Epithelial cell of esophagus (primary cell): ENCODE measurements around the gene PPP1R15B.
"Not testable (repeated sequence)": the region's sequence is repeated elsewhere in the genome, so short reads cannot be mapped to it uniquely, and the experiment has no call there.

Experiments used
- DNase-seq: peaks from one replicate; pipeline ENCODE4 v3.0.0; 2010; ENCODE audit warnings: low read depth
- H3K4me3 ChIP-seq: 2 replicates; pipeline ENCODE4 v1.5.1; 2011; ENCODE audit warnings: mild to moderate bottlenecking, low read length, control low read depth
- CTCF ChIP-seq: IDR thresholded peaks from 2 replicates; pipeline ENCODE4 v1.5.1; 2011; ENCODE audit warnings: low read depth, mild to moderate bottlenecking, low read length, control low read depth, inconsistent platforms; ENCODE audit not compliant: insufficient read depth; ENCODE audit errors: missing control alignments

PPP1R15B gene

GRCh38 chr1:204429746-204430145, 18.1 kb upstream of the PPP1R15B start:
- no peak overlapping the region for H3K4me3 ChIP-seq

GRCh38 chr1:204426971-204427701, 15.5 kb upstream of the PPP1R15B start:
- H3K4me3 ChIP-seq, result no peak overlapping the region
- no peak for DNase-seq
- no peak for TF ChIP-seq CTCF

More at GRCh38 chr1:204429746-204430145, 18.1 kb upstream of the PPP1R15B start:
- no peak for TF ChIP-seq CTCF
- no peak for DNase-seq

GRCh38 chr1:204426474-204426873, 14.9 kb upstream of the PPP1R15B start:
- no peak for TF ChIP-seq CTCF
- DNase-seq, result no peak
- H3K4me3 ChIP-seq, result no peak overlapping the region

GRCh38 chr1:204426035-204426436, 14.4 kb upstream of the PPP1R15B start:
- H3K4me3 ChIP-seq, result no peak overlapping the region
- TF ChIP-seq CTCF, result no peak
- peak; percentile 88 for DNase-seq

GRCh38 chr1:204424621-204425020, 13.0 kb upstream of the PPP1R15B start:
- no peak for DNase-seq
- no peak for TF ChIP-seq CTCF
- no peak overlapping the region for H3K4me3 ChIP-seq

GRCh38 chr1:204422061-204422705, 10.6 kb upstream of the PPP1R15B start:
- not testable (repeated sequence) for DNase-seq, H3K4me3 ChIP-seq

GRCh38 chr1:204421441-204421840, 9.8 kb upstream of the PPP1R15B start:
- DNase-seq, result no peak
- H3K4me3 ChIP-seq, result no peak overlapping the region
- no peak for TF ChIP-seq CTCF
